ENCODE results near the gene NFAT5.
"Not testable (repeated sequence)": the region's sequence is repeated elsewhere in the genome, so short reads cannot be mapped to it uniquely, and the experiment has no call there.

NFAT5 gene

DNA sequence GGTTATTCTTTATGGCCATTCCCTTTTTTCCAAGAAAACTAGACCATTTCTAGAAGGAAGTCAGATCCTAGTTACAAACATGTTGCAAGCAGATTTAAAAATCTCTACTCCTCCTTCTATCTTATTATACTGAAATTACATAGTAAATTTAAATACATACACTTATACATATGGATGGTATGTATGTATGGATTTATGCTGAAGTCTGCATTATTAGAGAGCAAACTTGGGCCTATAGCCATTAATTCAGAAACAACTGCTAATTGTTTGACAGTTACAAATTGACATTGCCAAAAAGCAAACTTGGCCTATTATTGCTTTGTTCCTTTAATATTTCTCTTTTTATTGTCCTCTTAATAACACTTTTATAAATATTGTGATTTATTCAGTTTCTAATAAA, 67.1 kb downstream of the NFAT5 start:
- no peak for DNase-seq (ENCODE audit: extremely low read depth in 1 of 2, low read depth in 1 of 2)

DNA sequence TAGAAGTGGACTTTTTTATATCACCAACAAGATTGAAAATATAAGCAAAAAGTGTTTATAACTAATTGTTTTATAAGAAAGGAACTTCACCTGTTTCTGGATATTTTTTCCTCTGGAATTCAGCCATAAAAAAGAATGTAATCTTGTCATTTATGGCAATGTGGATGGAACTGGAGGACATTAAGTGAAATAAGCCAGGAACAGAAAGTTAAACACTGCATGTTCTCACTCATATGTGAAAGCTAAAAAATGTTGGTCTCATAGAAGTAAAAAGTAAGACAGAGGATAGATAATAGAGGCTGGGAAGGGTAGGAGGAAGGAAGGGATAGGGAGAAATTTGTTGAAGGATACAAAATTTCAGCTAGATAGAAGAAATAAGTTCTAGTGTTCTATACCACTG, 67.6 kb downstream of the NFAT5 start:
- DNase-seq (ENCODE audit: extremely low read depth in 1 of 2, low read depth in 1 of 2): no peak

DNA sequence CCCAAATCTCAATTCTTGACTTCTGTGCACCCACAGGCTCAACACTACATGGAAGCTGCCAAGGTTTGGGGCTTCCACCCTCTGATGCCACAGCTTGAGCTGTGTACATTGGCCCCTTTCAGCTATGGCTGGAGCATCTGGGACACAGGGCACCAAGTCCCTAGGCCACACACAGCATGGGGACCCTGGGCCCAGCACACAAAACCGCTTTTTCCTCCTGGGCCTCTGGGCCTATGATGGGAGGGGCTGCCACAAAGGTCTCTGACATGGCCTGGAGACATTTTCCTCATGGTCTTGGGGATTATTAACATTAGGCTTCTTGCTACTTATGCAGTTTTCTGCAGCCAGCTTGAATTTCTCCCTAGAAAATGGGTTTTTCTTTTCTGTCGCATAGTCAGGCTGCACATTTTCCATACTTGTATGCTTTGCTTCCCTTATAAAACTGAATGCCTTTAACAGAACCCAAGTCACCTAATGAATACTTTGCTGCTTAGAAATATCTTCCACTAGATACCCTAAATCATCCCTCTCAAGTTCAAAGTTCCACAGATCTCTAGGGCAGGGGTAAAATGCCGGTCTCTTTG, 70.9 kb downstream of the NFAT5 start:
- DNase-seq (ENCODE audit: extremely low read depth in 1 of 2, low read depth in 1 of 2): not testable (repeated sequence)

DNA sequence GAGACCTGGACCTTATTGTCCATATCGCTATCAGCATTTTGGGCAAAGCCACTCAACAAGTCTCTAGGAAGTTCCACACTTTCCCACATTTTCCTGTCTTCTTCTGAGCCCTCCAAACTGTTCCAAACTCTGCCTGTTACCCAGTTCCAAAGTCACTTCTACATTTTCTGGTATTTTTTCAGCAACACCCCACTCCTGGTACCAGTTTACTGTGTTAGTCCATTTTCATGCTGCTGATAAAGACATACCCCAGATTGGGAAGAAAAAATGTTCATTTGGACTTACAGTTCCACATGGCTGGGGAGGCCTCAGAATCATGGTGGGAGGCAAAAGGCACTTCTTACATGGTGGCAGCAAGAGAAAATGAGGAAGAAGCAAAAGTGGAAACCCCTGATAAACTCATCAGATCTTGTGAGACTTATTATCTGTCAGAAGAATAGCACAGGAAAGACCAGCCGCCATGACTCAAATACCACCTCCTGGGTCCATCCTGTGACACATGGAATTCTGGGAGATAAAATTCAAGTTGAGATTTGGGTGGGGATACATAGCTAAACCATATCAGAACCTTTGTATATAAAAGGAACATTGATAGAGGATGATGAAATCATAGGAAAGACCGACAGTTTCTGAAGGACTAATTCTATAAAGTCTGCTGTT, 71.6 kb downstream of the NFAT5 start:
- DNase-seq (ENCODE audit: extremely low read depth in 1 of 2, low read depth in 1 of 2): not testable (repeated sequence)

DNA sequence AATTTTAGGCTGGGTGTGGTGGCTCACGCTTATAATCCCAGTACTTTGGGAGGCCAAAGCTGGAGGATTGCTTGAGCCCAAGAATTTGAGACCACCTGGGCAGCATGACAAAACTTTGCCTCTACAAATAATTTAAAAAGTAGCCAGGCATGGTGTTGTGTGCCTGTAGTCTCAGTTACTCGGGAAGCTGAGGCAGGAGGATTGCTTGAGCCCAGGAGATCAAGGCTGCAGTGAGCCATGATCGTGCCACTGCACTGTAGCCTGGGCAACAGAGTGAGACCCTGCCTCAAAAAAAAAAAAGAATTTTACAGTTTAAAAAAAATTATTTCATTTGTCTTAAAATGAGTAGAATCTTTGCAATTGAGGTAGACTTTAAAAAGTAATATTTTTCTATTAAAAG, 78.2 kb downstream of the NFAT5 start:
- DNase-seq (ENCODE audit: extremely low read depth in 1 of 2, low read depth in 1 of 2): not testable (repeated sequence)

DNA sequence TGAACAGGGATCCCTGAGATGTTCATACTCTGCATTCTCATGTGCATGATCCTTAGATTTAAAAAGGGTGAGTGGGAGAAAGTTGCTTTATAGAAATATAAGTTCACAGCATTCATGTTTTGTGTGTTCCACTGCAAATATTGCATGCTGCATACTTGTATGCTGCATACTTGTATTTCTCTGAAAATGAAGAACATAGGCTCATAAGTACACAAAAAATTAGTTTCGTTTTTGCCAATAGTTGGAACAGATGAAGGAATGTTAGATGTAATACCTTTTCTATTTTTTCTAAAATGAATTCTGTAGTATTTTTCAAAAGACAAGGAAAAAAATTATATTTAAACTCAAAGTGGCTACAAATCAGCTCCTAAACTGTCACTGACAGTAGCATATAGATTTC, 79.0 kb downstream of the NFAT5 start:
- no peak for DNase-seq (ENCODE audit: extremely low read depth in 1 of 2, low read depth in 1 of 2)

DNA sequence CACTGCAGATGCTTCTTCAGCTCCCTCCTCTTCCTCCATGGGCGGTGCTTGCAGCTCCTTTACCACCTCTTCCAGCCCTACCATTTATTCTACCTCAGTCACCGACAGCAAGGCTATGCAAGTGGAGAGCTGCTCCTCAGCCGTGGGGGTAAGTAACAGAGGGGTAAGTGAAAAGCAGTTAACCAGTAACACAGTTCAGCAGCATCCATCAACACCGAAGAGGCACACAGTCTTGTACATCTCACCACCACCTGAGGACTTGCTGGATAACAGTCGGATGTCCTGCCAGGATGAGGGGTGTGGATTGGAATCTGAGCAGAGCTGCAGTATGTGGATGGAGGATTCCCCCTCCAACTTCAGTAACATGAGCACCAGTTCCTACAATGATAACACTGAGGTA, 81.3 kb downstream of the NFAT5 start:
- no peak for DNase-seq (ENCODE audit: extremely low read depth in 1 of 2, low read depth in 1 of 2)

DNA sequence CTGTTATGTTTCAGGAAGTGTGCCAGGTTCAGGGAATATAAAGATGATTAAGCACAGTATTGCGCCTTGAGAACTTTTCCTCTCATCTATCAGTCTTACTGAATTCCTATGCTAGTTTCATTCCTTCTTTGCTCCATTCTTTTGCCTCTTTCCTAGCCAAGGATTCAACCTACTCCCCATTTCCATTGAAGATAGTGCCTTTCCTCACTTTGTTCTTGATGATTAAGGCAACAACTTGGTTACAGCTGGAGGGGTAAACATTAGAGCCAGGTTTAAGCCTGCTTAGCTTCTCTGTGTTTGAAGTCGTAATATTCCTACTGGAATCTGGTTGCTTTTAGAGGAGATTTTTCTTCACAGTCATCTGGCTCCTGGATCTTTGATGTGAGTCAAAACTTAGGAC, 85.5 kb downstream of the NFAT5 start:
- DNase-seq (ENCODE audit: extremely low read depth in 1 of 2, low read depth in 1 of 2): no peak

DNA sequence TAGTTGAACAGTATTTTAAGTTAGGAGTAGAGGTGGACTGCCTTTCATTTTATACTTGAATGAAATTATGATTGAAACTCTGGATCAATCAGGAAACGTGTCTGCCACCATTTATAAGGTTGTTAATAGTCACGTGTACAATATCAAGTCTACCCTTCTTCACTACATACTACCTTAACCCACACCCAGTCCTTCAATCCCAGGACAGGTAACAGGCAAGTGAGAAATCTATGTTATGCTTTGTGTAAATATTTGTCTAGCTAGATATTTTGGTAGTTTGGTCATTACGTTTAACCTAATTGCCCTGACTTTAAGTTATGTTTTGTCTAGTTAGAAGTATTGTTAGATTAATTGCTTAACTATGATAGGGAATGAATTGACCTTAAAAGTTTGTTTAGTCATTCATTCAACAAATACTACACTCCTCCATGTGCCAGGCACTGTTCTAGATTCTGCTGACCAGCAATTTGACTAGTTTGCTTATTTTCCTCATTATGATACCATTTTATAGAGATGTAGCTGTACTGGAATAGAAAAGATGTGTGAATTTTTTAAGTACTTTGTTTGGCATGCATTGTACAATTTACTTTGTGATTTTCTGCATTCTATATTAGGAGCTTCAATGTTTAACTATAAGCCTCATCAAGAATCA, 88.6 kb downstream of the NFAT5 start:
- DNase-seq (ENCODE audit: extremely low read depth in 1 of 2, low read depth in 1 of 2): no peak

DNA sequence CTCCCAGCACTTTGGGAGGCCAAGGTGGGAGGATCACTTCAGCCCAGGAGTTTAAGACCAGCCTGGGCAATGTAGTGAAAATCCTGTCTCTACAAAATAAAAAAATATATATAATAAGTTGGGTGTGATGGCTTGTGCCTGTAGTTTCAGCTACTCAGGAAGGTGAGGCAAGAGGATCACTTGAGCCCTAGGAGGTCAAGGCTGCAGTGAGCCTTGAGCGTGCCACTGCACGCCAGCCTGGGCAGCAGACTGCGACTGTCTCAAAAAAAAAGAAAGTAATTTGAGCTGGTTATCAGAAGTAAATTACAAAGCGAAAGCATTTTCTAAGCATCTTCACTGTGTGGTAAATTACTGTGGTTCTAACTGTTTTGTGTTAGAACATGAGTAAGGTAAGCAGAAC, 94.4 kb downstream of the NFAT5 start:
- DNase-seq (ENCODE audit: extremely low read depth in 1 of 2, low read depth in 1 of 2): no peak

DNA sequence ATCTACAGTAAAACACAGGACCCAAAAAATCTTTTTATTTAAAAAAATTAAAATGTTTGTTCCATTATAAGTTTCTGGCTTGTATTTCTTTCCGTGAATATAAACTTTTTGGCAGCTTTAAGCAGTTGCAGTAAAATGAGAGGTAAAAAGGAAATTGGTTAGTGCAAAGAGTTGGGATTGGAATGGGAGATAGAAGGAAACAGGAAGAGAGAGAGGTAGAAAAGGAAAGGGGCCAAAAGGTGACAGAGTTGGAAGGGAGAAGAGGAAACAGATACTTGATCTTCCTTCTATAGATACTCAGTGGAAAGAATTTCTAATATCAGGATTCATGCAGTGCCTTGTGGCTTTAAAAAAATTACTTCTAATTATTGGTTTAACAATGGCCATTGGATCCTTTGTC, 97.1 kb downstream of the NFAT5 start:
- no peak for DNase-seq (ENCODE audit: extremely low read depth in 1 of 2, low read depth in 1 of 2)

DNA sequence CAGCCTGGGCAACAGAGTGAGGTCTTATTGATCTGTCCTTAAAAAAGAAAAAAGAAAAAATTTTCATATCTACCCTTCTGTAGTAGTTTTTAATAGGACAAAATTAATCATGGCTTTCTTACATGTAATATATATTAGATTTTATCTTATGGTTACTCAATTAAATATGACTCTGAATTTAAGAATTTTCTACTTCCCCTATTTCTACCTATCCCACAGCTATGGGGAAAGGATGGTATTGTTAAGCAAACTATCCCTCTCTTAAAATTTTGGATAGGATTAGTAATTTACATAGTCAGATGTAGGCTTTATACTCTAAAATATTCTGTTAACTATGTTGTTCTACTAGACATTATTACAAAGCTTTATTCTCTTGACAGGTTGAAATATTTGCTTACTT, 98.1 kb downstream of the NFAT5 start:
- no peak for DNase-seq (ENCODE audit: extremely low read depth in 1 of 2, low read depth in 1 of 2)

DNA sequence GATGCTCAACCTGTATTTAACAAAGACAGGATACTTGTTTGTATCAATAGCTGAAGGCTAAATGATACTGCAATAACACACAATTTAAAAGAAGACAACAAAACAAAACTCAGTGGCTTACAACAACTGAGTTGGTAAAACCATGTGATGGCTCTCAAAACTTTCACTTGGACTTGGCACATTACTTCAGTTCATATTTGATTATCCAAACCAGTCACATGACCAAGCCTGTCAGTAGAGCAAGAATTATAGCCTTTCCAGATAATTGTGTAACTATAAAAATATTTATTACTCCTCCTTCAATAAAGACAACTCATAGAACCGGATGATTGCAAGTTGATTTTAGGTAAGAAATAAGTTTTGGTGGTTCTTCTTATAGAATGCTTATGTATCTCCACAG, 103.8 kb downstream of the NFAT5 start:
- DNase-seq (ENCODE audit: extremely low read depth in 1 of 2, low read depth in 1 of 2): no peak

DNA sequence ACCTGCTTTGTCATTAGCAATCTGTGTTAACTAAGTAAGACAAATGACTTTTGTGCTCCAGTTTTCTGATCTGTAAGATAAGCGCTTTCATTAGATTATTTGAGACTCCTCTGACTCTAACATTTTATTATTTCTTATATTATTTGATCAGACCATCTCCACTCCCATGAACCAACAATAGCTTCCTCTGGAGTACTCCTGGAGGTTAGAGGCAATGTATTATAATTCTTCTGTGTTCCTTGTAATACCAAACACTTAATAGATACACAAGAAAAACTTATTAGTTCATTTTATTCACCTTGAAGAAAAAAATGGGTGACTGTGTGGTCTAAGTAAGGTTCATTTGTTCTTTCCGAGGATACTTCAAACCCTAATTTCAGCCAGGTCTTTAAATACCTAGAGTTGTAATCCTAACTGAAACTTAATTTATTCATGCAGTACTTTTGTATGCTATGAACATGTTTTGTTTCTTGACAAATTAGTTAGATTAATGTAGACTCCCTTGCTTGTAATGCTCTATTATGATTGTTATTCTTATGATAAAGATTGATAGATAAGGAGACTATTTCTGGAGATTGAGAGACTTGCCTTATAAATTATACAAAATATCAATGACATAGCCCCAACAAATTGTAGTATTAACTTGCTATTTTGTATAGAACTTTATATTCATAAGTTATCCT, 106.7 kb downstream of the NFAT5 start:
- no peak for DNase-seq (ENCODE audit: extremely low read depth in 1 of 2, low read depth in 1 of 2)

DNA sequence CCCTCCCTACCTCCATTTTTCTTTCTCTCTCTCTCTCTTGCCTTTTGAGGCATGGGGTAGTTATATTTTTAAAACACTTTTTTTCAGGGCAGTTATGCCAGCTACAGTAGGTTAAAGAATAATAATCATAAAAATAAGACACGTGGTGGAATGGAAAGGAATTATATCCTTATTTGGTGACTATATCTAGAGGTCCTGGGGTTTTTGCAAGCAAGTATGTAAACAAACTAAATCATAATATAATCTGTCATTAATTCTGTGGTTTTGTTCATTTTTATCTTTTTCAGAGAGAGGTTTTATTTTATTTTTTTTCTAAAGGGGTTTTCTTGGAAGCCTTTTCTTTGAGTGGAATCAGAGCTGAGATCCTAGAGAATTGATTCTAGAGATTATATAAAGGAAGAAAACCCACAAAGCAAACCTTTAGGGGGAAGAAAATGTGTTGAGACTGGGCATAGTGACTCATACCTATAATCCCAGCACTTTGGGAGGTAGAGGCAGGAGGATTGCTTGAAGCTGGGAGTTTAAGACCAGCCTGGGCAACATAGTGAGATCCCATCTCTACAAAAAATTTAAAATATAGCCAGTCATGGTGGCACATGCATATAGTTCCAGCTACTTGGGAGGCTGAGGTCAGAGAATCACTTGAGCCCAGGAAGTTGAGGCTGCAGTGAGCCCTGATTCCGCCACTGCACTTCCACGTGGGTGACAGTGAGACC, 107.4 kb downstream of the NFAT5 start:
- DNase-seq (ENCODE audit: extremely low read depth in 1 of 2, low read depth in 1 of 2): no peak

DNA sequence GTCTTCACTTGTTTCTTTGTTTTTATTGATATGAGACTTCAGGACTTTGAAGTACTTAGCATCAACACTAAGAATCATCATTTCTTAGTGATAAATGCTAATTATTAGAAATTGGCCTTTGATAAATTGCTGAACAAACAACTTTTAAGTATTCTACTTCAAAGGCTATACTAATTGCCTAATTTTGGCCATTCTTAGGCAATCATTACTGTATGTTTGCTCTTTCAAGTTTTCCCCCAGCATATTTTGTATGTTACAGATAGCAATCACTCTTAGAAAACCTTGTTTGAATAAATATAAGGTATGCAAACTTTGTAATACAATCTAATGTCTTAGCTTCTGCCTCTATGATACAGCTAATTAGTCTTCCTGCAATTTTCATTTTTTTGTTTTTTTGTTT, 114.6 kb downstream of the NFAT5 start:
- DNase-seq (ENCODE audit: extremely low read depth in 1 of 2, low read depth in 1 of 2): no peak

DNA sequence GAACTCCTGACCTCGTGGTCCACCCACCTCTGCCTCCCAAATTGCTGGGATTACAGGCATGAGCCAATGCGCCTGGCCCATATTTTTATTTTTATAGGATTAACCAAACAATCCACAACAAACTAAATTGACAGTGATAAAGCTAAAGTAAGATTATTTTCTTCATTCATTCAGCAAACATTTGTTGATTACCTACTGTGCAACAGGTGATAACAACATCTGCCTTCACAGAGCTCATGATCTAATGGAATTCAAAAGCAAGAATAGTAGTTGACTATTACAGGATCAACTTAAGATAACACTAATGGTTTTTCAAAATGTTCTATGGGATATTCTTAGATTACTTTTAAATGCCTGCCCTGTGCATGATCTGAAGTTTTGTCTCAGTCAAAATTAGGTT, 122.8 kb downstream of the NFAT5 start:
- no peak for DNase-seq (ENCODE audit: extremely low read depth in 1 of 2, low read depth in 1 of 2)

DNA sequence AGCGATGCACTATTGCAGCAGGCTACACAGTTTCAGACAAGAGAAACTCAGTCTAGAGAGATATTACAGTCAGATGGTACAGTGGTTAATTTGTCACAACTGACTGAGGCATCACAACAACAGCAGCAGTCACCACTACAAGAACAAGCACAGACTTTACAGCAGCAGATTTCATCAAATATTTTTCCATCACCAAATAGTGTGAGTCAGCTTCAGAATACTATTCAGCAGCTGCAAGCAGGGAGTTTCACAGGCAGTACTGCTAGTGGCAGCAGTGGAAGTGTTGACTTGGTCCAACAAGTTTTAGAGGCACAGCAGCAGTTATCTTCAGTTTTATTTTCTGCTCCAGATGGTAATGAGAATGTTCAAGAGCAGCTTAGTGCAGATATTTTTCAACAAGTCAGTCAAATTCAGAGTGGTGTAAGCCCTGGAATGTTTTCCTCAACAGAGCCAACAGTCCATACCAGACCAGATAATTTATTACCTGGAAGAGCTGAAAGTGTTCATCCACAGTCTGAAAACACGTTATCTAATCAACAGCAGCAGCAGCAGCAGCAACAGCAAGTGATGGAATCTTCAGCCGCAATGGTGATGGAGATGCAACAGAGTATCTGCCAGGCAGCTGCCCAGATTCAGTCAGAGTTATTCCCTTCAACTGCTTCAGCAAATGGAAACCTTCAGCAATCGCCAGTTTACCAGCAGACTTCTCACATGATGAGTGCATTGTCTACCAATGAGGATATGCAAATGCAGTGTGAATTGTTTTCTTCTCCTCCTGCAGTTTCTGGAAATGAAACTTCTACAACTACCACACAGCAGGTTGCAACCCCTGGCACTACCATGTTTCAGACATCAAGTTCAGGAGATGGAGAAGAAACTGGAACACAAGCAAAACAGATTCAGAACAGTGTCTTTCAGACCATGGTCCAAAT, 126.5 kb downstream of the NFAT5 start:
- DNase-seq (ENCODE audit: extremely low read depth in 1 of 2, low read depth in 1 of 2): no peak

DNA sequence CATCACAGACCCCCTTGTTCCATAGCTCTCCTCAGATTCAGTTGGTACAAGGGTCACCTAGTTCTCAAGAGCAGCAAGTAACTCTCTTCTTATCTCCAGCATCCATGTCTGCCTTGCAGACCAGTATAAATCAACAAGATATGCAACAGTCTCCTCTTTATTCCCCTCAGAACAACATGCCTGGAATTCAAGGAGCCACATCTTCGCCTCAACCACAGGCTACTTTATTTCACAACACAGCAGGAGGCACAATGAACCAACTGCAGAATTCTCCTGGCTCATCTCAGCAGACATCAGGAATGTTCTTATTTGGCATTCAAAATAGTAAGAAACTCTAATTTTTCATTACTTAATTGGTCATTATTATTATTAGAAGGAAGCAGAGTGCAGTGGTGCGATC, 128.2 kb downstream of the NFAT5 start:
- no peak for DNase-seq (ENCODE audit: extremely low read depth in 1 of 2, low read depth in 1 of 2)

DNA sequence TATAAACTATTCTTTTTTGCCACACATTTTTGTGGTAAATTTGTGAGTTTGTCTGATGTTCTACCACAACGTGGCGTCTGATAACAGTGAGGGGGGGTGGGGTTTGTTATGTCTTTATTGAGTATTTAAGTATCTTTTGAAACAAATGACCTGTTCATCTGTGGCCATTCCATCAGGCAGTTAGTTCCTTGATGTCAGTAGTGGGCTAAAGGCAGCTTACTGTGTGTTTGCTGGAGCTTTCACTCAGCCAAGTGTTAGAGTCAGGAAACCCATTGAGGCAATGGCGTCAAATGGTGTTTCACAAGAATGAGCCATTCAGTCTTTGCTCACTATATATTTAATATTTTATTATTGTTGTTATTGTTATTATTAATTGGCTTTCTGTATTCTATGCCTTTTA, 132.6 kb downstream of the NFAT5 start:
- DNase-seq (ENCODE audit: extremely low read depth in 1 of 2, low read depth in 1 of 2): no peak
